Measurements from ENCODE around the gene MRPL27.

GRCh38 chr17:50344731-50345365 lies 28.1 kb downstream of the MRPL27 start:
- TF ChIP-seq CTCF (IDR thresholded peaks at IDR 0.05; ENCODE audit: poor library complexity, severe bottlenecking) (no peak), POLR2AphosphoS5 (IDR thresholded peaks at IDR 0.05) (no peak), TAF1 (IDR thresholded peaks at IDR 0.05; ENCODE audit: low read depth) (no peak), EP300 (conservative IDR thresholded peaks at IDR 0.05; ENCODE audit: poor library complexity, severe bottlenecking) (no peak), MXI1 (conservative IDR thresholded peaks at IDR 0.05; ENCODE audit: poor library complexity, severe bottlenecking) (no peak), EZH2 (IDR thresholded peaks at IDR 0.05; ENCODE audit: borderline replicate concordance, insufficient read depth, low read length, poor library complexity, severe bottlenecking) (no peak)
- TF ChIP-seq, protein P1, sequence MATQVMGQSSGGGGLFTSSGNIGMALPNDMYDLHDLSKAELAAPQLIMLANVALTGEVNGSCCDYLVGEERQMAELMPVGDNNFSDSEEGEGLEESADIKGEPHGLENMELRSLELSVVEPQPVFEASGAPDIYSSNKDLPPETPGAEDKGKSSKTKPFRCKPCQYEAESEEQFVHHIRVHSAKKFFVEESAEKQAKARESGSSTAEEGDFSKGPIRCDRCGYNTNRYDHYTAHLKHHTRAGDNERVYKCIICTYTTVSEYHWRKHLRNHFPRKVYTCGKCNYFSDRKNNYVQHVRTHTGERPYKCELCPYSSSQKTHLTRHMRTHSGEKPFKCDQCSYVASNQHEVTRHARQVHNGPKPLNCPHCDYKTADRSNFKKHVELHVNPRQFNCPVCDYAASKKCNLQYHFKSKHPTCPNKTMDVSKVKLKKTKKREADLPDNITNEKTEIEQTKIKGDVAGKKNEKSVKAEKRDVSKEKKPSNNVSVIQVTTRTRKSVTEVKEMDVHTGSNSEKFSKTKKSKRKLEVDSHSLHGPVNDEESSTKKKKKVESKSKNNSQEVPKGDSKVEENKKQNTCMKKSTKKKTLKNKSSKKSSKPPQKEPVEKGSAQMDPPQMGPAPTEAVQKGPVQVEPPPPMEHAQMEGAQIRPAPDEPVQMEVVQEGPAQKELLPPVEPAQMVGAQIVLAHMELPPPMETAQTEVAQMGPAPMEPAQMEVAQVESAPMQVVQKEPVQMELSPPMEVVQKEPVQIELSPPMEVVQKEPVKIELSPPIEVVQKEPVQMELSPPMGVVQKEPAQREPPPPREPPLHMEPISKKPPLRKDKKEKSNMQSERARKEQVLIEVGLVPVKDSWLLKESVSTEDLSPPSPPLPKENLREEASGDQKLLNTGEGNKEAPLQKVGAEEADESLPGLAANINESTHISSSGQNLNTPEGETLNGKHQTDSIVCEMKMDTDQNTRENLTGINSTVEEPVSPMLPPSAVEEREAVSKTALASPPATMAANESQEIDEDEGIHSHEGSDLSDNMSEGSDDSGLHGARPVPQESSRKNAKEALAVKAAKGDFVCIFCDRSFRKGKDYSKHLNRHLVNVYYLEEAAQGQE (IDR thresholded peaks at IDR 0.05; ENCODE audit: borderline replicate concordance), result no peak
